HG03045 (cell line): ENCODE results near the gene CSAD.

Source experiments
- ATAC-seq: cut with Tn5 transposase; IDR thresholded peaks from one replicate; pipeline ENCODE4 v1.9.1; 2021; ENCODE audit warnings: mild to moderate bottlenecking, moderate library complexity; ENCODE audit not compliant: unreplicated experiment

The CSAD gene

DNA sequence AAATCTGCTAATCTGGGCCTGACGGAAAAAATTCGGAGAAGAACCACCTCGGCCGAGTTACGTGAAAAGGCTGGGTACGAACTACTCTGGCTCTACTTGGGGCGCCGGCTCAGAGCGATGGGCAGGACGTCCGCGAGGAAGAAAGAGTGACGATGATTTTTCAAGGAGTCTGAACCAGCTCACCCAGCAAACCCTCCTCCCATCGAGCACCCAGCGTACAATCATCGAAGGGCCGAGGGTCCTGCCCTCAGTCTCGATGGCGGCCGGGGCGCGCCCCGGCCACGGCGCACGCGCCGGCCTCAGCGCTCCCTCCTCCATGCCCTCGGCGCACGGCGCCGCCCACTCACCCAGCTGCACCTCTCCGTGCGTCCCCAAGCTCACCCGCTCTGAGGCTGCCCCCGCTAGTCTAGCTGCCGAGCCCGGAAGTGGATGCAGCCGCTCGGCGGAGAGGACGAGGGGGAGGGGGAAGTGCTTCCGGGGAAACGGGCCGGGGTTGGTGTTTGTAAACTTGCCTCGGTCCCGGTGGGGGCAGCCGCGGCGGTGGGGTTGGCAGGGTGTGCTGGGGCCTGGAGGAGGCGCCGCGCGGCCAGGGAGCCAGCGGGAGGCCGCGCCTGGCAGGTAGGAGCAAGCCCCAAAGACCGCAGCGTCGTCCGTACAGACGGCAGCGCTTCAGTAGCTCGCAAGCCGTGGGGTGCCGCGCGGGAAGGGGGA lies at the start of gene CSAD, which contains the start of gene ZNF740:
CSAD (minus strand) TSS at position 706 of the 711 bp plus-strand sequence. CDS start 7,455 bp downstream, outside the sequence.
ZNF740 (plus strand) TSS at position 503 of the 711 bp plus-strand sequence. CDS start 1,262 bp downstream, outside the sequence.
- ATAC-seq = peak; percentile 95

GRCh38 chr12:53230108-53230845 lies 49.6 kb upstream of the CSAD start:
- no peak for ATAC-seq

GRCh38 chr12:53229454-53229853 lies 48.7 kb upstream of the CSAD start:
- ATAC-seq = no peak

- ATAC-seq = no peak
These were observed 47.1 kb upstream of the CSAD start for GRCh38 chr12:53227836-53228235.

DNA sequence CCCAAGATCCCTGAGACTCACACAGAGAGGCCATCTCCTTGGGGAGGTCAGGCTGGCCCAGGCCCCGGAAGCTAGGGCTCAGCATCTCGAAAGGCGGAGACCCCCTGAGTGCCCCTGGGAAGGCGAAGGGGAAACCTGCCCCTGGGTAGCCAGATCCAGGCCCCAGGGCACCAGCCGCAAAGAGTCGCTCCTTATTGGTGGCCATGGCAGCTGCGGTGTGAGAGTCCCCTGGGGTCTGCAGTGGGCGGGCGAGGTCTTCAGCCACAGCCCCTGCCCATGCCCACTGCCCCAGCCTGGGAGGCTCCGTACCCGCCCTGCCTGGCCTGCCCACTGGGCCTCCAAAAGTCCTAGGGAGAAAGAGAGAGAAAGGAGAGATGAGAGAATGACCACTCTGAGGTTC lies 46.6 kb upstream of the CSAD start:
- ATAC-seq = no peak

DNA sequence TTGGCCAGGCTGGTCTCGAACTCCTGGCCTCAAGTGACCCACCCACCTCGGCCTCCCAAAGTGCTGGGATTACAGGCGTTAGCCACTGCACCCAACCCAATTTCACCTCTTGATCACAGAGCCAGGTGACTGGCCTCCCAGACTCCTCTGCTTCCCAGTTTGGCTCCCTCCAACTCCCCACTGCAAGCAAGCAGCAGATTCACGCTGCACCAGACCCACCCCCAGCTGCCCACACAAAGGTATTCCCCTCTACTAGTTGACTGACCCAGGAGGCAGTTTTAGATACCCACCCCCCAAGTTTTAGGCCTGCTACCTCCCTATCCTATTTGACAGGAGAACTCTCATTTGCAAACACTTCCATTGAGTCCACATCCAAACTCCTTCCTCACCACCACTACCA lies 46.1 kb upstream of the CSAD start:
- ATAC-seq = no peak

DNA sequence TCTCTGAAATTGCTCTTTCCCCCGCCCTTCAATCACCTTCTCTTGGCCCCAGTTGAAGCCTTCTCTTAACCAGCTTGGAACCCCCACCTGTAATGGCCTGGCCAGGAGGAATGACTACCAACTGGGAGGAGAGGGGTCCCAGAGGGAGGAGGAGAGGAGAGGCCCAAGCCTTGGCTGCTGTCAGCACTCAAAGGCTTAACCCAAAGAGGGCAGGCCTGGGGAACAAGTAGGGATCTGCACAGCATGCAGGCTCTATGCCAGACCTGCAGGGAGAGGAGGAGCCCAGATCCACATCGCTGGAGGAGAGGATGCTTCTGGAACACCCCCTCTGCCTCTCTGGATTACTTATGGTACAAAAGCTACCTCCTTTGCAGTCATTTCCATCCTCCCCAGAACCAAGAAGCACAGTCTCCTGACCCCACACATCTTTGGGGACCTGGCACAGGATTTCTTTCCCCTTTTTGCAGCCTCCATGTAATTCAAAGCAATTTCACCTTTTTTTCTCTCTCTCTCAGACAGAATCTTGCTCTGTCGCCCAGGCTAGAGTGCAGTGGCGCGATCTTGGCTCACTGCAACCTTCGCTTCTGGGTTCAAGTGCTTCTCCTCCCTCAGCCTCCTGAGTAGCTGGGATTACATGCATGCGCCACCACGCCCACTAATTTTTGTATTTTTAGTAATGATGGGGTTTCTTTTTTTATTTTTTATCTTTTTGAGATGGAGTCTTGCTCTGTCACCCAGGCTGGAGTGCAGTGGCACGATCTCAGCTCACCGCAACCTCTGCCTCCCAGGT lies 45.1 kb upstream of the CSAD start:
- no peak for ATAC-seq

DNA sequence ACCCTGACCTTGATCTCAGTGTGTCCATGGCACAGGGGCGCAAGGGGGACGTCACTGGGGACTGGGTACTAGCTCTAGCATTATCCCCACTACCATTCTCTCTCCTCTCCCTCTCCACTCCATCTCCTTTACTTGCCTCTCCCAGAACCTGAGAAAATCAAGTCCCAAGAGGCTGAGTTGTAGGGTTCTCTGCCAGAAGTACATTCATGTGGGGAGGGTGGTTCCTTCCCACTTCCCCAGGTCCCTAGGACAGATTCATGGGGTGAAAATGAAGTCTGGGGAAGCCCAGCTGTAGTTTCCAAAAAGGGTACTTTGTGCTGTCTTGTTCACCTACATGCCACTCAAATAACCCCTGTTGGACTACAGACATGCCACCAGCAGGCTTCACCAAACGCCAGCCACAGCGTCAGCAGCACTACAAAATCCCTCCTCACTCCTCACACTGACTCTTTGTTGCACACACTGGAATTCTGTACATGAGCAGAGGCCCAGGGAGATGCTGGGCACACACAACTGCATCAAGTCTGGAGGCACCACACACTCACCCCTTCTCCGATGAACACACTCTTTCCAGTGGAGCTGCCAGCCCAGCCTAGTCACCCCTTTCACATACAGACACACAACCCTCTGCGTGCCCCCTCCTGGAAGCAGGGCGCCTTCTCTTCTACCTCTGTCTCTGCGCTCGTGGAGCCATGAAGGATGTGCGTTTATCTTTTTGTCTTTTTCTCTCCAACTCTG lies 44.3 kb upstream of the CSAD start:
- ATAC-seq = no peak

- ATAC-seq = no peak
These were observed 43.6 kb upstream of the CSAD start for GRCh38 chr12:53224061-53224896.

DNA sequence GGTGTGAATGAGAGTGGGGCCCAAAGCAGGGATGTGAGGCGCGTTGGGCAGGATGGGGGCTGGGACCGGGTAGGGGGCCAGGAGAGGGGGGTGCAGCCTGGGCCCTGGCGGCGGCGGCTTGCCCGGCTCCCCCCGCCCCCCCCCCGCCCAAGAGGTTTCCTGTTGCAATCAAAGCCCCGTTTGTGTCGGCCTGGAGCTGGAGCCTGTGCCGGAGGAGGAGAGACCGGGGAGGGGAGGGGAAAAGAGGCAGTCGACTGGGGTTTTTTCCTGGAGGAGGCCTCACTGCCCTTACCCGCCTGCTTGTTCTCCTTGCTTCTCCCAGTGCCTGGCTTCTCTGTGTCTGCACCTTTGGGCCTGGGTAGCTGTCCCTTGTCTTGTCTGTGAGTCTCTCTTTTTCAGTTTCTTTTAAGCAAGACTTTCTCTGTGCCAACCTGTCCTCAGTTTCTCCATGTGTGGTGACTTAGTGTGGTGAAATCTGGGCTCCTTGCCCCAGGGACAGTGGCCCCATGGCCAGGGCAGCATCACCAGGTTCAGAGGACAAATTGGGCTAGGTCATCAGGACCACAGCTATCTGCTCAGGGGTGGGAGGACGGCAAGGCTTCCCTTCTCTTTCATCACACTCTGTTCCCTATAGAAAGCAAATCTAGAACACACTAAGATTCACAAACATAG lies 42.8 kb upstream of the CSAD start:
- ATAC-seq = no peak

DNA sequence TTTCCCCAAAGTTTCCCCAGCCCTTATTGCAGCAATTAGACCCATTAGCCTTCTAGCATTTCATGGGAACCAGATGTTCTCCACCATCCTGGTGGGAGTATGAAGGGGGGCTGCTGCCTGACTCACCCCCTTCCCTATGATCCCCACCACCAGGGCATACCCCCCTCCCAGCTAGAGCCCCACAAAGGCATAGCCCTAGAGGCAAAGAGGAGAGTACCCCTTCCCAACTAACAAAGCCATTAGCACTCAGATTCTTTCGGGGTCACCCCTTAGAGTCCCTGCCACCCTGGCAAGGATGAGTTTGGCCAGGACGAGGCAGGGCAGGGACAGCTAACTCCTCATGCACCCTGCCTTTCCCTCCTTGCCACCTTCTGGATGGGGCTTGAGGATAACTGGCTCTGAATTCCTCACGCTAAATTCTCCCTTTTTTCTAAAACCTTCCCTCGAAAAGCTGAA lies 42.1 kb upstream of the CSAD start:
- no peak for ATAC-seq

DNA sequence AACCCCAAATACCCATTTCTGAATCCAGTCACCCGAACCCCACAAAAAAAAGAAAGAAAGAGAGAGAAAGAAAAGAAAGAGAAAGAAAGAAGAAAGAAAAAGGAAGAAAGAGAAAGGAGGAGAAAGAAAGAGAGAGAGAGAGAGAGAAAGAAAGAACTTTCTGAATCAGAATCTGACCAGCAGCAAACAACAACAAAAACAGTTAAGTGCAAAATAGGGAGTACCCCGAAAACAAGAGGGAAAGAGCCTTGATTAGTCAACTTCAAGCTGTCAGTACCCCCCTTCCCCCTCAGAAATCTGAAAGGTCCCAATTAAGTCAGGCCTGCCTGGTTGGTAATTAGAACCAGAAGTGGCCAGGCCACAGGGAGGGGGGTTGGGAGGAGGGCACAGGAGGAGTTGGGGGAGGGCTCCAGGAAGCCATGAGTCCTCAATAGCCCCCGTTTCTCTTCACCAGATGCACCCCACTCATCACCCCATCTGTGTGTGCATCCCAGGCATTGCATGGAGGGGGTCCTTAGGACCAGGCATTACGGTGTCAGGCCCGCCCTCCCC lies 41.5 kb upstream of the CSAD start:
- no peak for ATAC-seq

DNA sequence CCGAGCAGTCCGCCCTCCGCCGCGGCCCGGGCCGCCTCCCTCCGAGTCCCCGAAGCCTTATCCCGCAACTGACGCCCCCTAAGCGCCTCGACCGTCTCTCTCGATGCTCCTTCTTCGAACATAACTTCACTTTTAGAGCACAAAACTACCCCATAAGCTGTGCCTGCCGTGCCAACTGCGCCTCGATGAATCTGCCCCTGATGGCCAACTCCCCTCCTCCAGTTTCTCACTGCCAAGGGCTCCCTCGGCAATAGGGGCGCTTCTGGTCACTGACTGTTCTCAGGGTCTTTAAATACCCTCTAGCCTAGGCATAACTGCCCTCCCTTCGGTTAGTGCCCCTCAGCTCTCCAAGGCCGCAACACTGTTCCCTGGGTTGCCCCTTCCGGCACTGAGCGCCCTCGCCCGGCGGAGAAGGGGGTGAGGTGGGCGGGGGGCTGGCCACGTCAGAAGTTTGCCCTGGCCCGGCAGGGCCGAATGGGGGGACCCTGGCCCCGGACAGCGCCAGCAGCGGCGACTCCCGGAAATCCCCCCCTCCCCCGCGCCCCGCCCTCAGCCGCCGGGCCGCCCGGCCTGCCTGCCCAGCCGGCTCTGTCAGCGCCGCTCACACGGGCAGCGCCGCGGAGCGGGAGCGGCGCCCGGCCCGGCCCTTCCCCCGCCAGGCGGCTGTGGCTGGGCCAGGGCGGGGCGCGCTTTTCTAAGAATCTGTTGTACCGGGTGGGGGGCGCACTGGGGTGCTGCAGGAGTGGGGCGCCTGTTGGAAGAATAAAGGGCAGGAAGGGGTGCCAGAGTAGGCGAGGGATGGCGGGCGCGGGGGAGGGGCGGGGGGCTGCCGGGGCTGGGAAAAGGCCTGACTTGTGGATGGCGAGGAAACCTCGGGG lies 40.7 kb upstream of the CSAD start:
- no peak for ATAC-seq

GRCh38 chr12:53220694-53221202 lies 40.0 kb upstream of the CSAD start:
- peak; percentile 50 for ATAC-seq

GRCh38 chr12:53219956-53220693 lies 39.4 kb upstream of the CSAD start:
- ATAC-seq = peak; percentile 31

- ATAC-seq = peak; percentile 22
These were observed 38.7 kb upstream of the CSAD start for GRCh38 chr12:53219292-53219955.
